GM15510 (cell line): ENCODE results near the gene FHIT.

ENCODE experiments used
- POLR2A ChIP-seq: IDR thresholded peaks from 3 replicates; pipeline ENCODE4 v1.6.1; 2011; ENCODE audit warnings: borderline replicate concordance; ENCODE audit not compliant: insufficient read length; ENCODE audit errors: extremely low read depth

FHIT gene

DNA sequence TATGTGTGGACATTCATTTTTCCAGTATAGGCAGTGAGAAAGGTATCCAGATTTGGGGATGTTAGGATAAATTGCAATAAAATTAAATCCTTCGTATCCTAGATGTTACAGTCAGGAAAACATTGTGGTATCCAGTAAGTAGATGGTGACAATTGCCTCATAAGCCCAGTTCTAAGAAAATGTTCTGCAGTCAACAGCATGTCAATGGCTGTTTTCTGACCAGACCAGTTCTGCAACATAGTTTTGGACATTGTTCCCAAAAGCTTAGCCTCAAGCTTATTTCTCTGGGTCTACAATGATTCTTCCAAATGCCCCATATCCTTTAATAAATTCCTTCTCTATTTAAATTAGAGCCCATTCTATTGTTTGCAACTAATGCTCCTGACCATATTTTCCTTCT lies 480.7 kb downstream of the FHIT start:
- no peak for TF ChIP-seq POLR2A

GRCh38 chr3:60767536-60767935 lies 483.7 kb downstream of the FHIT start:
- no peak for TF ChIP-seq POLR2A

GRCh38 chr3:60765776-60766175 lies 485.5 kb downstream of the FHIT start:
- no peak for TF ChIP-seq POLR2A

- no peak for TF ChIP-seq POLR2A
These were observed 486.4 kb downstream of the FHIT start for GRCh38 chr3:60764870-60765269.

- no peak for TF ChIP-seq POLR2A
These were observed 491.1 kb downstream of the FHIT start for GRCh38 chr3:60760145-60760544.

DNA sequence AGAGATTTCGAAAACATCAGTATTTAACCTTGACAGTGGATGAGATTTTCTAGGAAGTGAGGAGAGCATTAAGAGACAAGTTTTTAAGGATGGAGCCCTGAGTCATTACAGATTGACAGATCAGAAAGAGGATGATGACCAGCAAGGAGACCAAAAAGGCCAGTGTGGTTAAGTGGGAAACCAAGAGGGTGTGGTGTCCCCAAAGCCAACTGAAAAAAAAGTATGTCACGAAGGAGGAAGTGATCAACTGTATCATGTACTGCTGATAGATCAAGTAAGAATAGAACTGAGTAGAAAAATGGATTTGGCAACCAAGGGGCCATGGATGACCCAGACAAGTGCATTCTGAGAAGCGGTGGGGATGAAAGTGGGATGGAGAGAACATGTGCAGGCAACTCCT lies 491.8 kb downstream of the FHIT start:
- no peak for TF ChIP-seq POLR2A

DNA sequence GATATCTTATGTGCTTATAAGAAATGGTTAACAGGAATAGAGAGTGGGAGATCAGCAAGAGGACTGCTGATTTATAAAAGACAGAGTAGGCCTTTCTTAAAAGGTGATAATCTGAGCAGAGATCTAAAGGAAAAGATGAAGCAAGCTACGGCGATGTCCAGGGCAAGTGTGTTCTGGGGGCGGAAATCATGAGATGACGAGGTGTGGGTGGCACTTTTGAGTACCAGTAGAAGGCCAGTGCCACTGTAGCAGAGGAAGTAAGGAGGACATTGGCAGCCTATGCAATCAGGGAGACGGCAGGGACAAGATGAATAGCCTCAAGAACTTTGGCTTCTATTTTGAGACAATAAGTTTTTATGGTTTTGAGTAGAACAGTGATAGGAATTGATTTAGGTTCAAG lies 492.4 kb downstream of the FHIT start:
- TF ChIP-seq POLR2A, result no peak

GRCh38 chr3:60758171-60758570 lies 493.1 kb downstream of the FHIT start:
- no peak for TF ChIP-seq POLR2A

DNA sequence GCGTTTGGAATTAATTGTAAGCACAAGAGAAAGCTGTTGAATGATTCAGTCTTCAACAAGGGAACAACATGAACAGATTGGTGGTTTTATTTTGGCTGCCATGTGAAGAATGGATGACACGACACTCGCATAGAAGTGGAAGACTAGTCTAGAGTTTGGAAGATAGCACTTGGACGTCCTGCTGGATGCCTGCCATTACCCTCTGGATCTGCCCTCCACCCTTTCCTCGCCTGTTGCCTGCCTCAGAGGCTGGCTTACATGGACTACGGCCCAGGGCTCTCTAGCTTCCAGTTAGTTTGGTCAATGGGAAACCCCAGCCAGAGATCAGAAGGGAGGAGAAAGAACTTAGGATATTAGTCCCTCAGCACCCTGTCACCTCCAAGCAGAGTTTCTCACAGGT lies 493.5 kb downstream of the FHIT start:
- no peak for TF ChIP-seq POLR2A

DNA sequence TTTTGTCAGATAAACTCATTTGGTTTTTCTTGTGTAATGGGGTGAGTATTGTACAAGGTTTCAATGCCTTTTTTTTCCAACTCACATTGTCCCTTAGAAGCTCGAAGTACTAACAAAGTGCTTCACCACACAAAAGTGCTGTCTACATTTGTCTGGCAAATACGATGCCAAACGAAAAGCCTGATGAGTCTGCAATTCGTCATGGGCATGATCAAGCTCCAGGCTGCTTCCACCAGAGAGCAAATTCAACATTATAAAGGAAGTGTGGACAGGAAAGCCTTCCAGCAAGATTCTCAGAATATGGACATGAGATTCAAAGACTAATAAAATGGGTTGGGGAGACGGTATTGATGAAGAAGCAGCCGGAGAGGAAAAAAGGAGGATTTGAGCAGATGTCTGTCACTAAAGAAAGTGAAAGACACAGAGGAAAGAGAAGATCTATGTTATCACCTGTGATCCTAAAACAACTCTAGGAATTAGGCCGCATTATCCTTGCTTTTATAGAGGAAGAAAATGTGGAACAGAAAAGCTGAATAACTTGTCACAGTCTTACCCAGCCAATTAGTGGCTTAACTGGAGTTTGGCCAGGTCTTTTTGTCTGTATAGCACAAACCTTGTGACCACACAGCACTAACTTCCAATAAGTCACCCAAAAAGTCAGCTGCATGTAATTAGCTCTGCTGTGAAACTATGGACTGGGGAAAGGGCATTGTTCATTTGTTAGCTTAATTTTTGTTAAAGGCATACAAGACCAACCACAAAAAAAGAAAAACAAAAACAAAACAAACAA lies 494.8 kb downstream of the FHIT start:
- no peak for TF ChIP-seq POLR2A

DNA sequence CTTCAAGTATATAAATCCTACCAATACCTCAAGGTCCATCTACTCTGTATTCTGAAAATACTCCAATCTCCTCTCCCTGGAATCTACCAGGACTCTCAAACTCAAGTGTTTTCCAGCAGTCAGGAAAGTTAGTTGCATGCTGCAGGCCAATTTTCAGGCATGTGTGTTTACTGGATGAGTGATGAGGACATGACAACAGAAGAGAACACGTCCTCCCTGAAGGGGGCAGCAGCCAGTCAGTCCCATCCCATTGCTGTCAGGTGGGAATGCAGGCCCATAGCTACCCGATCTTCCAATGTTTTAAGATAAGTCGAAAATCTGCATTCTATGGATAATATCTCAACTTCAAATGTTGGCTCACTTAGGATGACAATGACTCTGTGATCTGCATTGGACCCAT lies 496.2 kb downstream of the FHIT start:
- TF ChIP-seq POLR2A, result no peak

DNA sequence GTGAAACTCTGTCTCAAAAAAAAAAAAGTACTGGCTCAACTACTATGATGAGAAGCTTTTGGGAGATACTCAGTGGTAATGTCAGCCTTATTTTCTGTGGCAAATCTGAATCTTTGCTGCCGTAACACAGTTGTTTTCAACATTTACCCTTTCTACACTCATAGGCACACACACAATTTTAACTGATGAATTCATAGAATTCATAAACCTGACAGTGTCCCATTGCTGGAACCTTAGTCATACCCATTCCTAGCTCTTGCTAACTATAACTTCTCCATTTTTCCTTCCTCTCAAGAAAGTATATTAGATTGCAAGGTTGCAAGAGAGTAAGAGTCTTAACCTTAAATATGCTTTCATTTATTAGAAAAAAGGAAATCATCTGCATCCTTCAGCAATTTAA lies 496.6 kb downstream of the FHIT start:
- TF ChIP-seq POLR2A, result no peak

DNA sequence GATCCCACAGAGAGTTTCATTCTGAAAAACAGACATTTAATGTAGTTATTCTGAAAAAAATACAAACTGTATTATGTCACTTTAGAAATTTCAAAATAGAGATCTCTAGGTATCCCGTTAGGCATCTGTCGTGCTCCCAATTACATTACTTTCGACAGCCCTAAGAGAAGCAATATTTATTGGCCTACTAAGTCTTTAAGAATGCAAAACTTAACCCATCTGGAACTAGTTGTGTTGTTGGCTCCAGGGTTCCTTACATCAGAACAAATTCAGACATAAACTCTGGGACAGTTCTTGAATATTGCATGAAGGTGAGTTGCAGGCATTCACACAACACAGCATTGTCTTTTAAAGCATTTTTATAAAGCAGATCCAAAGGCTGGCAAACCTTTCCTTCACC lies 498.4 kb downstream of the FHIT start:
- TF ChIP-seq POLR2A, result no peak

- TF ChIP-seq POLR2A, result no peak
These were observed 504.4 kb downstream of the FHIT start for GRCh38 chr3:60746695-60747416.

DNA sequence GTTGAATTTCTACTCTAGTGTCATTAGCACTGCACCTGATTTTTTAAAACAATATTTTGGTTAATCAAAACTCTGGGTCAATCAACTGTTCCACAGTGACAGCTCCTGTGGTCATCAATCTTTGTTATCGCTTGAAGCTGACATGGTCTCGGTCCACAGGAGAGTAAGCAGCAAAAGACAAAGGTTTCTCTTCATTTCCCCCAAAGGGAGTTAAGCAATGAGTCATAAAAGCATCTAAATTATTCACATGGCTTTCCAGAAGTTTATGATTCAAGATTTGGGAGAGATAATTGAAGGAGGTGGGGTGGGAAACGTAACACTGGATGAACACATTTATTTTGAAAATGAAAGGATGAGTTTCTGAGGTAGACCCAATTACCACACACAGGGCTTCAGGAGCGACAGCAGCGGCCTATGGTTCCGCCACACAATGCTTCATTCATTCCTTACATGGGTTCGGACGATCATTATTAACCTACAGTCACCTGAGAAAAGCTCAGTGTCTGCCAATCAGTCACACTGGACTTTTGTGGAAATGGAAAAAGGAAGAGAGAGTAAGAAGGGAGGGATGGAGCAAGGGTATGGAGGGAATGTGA lies 505.1 kb downstream of the FHIT start:
- TF ChIP-seq POLR2A, result no peak
